Activated CD4-positive, alpha-beta T cell treated with anti-CD3 and anti-CD28 coated beads, Interleukin-2, amount 10 ng/mL, durations not matched to agents 7 days and 5 days (primary cell): ENCODE data around the gene DOCK2. TPM values are rescaled to one million over a fixed set of nuclear protein-coding genes. Genes with fewer than 3 reads are reported as not detected.

Source experiments
- CTCF ChIA-PET: fragments of 350-600 bp; sonication (Branson Sonifier 250); formaldehyde crosslinking; loops from one replicate; lab custom pipeline; 2021; ENCODE audit warnings: antibody characterized with exemption; lab: Charles Lee
- POLR2A ChIA-PET: fragments of 350-600 bp; sonication (Branson Sonifier 250); formaldehyde crosslinking; loops from one replicate; lab custom pipeline; 2021; ENCODE audit warnings: antibody characterized with exemption; lab: Charles Lee
- DNase-seq: peaks from one replicate; pipeline ENCODE4 v3.0.0-alpha.2; 2020
- H3K27ac Mint-ChIP-seq: one replicate; pipeline ENCODE4 v1.8.0; 2021; ENCODE audit warnings: mild to moderate bottlenecking, moderate library complexity, mixed read lengths
- H3K27me3 Mint-ChIP-seq: one replicate; pipeline ENCODE4 v1.8.0; 2021; ENCODE audit warnings: mixed read lengths
- H3K36me3 Mint-ChIP-seq: one replicate; pipeline ENCODE4 v1.8.0; 2021; ENCODE audit warnings: low read depth, mixed read lengths
- H3K4me1 Mint-ChIP-seq: one replicate; pipeline ENCODE4 v1.8.0; 2021; ENCODE audit warnings: mixed read lengths
- H3K4me3 Mint-ChIP-seq: one replicate; pipeline ENCODE4 v1.8.0; 2021; ENCODE audit warnings: mild to moderate bottlenecking, moderate library complexity, mixed read lengths
- H3K9me3 Mint-ChIP-seq: one replicate; pipeline ENCODE4 v1.8.0; 2021; ENCODE audit warnings: mixed read lengths
- total RNA-seq, 2 experiments: library from RNA; stranded (reverse); gene quantifications; one replicate each; pipeline ENCODE4 v1.2.3, GENCODE V29; 2021

Gene DOCK2
- total RNA-seq, 2 experiments from 2014 or later, result 270 to 300 TPM

- Mint-ChIP-seq H3K27ac (no peak overlapping the region), H3K4me1 (peaks cover 31% of the 10 kb centered on the region), H3K4me3 (no peak overlapping the region), H3K27me3 (no peaks in the 10 kb centered on the region), H3K9me3 (peaks cover 23% of the 10 kb centered on the region), H3K36me3 (peaks cover 44% of the 10 kb centered on the region)
- ChIA-PET POLR2A (no interaction called here), CTCF (no interaction called here)
- DNase-seq, result no peak
These were observed 29.3 kb downstream of the DOCK2 start for GRCh38 chr5:169666365-169666764.

DNA sequence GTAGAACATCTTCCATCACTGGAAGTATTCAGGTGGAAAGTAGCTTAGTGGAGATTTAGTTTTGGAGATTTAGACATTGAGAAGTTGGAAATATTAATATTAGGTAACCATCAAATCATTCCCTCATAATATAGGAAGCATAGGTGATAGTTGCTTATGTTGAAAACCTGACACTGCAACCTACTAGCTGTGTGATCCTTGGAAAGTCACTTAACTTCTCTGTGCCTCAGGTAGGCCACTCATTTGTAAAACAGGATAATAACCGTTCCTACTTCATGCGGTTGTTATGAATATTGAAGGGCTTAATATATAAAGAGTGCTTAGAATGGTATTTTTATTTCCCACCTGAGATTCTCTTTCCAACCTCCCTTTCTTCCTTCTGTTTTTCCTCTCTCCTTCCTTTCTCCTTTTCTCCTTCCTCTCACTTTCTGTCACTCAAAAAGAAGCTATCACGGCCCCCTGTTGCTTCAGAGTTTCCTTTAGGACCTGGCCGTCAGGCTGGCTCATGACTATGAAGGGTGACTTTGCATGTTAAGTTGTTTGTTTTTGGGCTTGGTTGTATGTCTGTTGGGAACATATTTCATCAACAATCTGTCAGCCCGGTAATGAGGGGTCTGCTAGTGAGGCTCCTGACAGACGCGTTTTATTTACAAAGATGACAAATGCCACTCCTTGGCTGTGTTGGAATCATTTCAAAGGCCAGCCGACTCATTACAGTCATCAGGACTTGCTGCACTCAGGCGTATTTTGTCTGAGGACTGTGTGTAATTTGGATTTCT, 31.0 kb downstream of the DOCK2 start:
- POLR2A ChIA-PET, result no interaction called here
- Mint-ChIP-seq H3K4me1 (peaks cover 23% of the 10 kb centered on the region), H3K4me3 (no peak overlapping the region), H3K36me3 (peaks cover 33% of the 10 kb centered on the region), H3K9me3 (peaks cover 10% of the 10 kb centered on the region), H3K27ac (no peak overlapping the region), H3K27me3 (no peaks in the 10 kb centered on the region)
- CTCF ChIA-PET, result no interaction called here
- DNase-seq, result no peak

DNA sequence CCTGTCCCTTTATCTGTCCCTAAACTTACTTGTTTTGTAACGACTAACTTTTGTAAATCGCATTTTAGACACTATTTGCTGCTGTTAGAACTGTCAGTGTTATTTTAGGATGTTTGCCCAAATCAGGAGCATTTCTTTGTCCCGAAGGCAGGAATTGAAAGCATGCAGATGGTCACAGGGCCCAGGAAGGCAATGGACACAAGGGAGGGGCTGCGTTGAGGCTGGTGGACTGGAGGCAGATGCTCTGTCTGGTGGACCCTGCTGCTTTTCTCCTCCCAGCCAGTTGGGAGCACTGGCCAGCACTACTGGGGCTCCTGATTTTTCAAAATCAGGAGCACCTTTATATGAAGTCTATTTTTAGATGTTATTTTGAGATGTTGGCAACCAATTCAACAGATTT, 31.7 kb downstream of the DOCK2 start:
- Mint-ChIP-seq H3K27ac (no peak overlapping the region), H3K9me3 (peaks cover 7% of the 10 kb centered on the region)
- CTCF ChIA-PET, result no interaction called here

DNA sequence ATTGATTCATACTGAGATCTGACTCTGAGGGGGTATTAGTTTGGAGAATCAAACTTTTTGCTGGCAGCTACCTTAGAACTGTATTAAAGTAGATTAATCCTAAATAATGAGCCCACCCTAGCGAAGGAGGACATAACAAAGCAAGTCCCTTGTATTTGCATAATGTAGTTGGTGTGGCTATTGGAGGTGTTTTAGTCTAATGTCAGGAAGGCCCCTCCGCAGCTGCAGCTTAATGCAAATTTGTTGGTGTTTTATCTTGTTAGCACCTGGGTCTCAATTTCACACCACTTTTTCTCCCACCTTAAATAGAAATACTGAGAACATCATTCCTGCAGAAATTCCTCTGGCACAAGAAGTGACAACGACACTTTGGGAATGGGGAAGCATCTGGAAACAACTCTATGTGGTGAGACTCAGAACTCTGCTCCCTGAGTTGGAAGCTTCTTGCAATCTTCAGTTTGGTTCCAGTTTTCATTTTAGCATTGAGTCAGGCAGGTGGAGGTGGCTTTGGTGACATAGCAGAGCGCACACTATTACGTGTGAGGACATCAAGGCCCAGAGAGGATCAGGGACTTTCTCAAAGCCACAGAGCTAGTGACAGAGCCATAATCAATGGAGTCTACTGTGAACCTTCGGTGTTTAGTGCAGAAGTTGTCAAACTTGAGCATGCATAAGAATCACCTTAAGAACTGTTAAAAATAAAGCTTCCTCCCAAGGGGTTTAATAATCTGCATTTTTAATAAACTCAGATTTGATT, 33.9 kb downstream of the DOCK2 start:
- no peak for DNase-seq
- ChIA-PET POLR2A (no interaction called here), CTCF (interaction anchor here (1.3 to 1.7 kb wide), 3 partner anchors 11 to 46 kb away, joined by 3 to 5 read pairs (median 5); no protein-coding TSS in a partner anchor)
- Mint-ChIP-seq H3K27ac (no peak overlapping the region), H3K4me1 (peaks cover 15% of the 10 kb centered on the region), H3K36me3 (peaks cover 37% of the 10 kb centered on the region), H3K4me3 (no peak overlapping the region), H3K9me3 (no peaks in the 10 kb centered on the region), H3K27me3 (no peaks in the 10 kb centered on the region)

More for the DNA sequence above, 31.7 kb downstream of the DOCK2 start:
- H3K27me3 Mint-ChIP-seq, result no peaks in the 10 kb centered on the region
- H3K4me1 Mint-ChIP-seq, result peaks cover 18% of the 10 kb centered on the region
- POLR2A ChIA-PET, result no interaction called here
- H3K4me3 Mint-ChIP-seq, result no peak overlapping the region
- peaks cover 29% of the 10 kb centered on the region for H3K36me3 Mint-ChIP-seq
- DNase-seq, result no peak

DNA sequence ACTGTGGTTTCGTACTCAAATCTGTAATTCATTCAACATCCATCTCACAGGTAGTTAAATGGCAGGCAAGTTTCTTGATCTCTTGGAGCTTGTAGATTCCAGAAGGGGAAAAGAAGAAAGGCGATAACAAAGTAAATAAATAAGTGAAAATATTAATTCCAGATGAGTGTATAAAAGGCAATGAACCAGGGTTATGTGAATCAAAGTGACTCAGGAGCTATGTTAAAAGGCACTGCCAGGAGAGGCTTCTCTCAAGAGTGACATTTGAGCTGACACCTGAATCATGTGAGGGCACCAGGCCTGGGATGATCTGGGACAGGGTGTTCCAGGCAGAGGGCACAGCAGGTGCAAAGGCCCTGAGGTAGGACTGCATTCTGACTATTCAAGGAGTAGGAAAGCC, 45.0 kb downstream of the DOCK2 start:
- H3K4me3 Mint-ChIP-seq, result no peak overlapping the region
- no peak for DNase-seq
- H3K27ac Mint-ChIP-seq, result no peak overlapping the region
- no peaks in the 10 kb centered on the region for H3K9me3 Mint-ChIP-seq
- ChIA-PET CTCF (interaction anchor here (0.7 to 1.5 kb wide), 3 partner anchors 12 to 31 kb away, joined by 3 read pairs; no protein-coding TSS in a partner anchor), POLR2A (no interaction called here)
- peaks cover 74% of the 10 kb centered on the region for H3K36me3 Mint-ChIP-seq
- H3K4me1 Mint-ChIP-seq, result no peaks in the 10 kb centered on the region
- H3K27me3 Mint-ChIP-seq, result no peaks in the 10 kb centered on the region

- Mint-ChIP-seq H3K27me3 (no peaks in the 10 kb centered on the region), H3K27ac (no peak overlapping the region), H3K9me3 (no peaks in the 10 kb centered on the region), H3K36me3 (peaks cover 80% of the 10 kb centered on the region), H3K4me3 (no peak overlapping the region), H3K4me1 (no peaks in the 10 kb centered on the region)
- DNase-seq, result no peak
- ChIA-PET POLR2A (no interaction called here), CTCF (interaction anchor here (1.0 kb wide), 1 partner anchor 11 kb away, joined by 4 read pairs; no protein-coding TSS in a partner anchor)
These were observed 49.1 kb downstream of the DOCK2 start for GRCh38 chr5:169686137-169686536.

- no peak overlapping the region for H3K27ac Mint-ChIP-seq
- POLR2A ChIA-PET, result no interaction called here
- no peaks in the 10 kb centered on the region for H3K4me1 Mint-ChIP-seq
These were observed 51.0 kb downstream of the DOCK2 start for GRCh38 chr5:169688106-169688505.

DNA sequence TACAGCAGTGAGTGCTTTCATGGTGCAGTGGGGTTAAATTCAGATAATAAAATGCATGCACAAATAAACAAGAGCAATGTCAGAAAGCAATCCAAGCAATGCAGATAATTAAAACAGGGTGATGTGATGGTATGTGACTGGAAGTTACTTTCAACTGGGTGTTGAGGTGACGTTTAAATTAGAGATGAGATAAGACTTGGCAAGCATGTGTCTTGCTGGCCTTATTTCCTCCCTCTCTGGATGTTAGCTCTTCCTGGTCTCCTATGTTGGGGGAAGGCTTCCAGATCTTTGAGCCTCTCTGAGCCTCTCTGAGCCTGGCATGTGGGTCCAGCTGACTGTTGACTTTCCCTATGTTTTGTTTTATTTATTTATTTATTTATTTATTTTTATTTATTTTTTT, 54.4 kb downstream of the DOCK2 start:
- no peak overlapping the region for H3K4me3 Mint-ChIP-seq
- no peak for DNase-seq
- H3K27ac Mint-ChIP-seq, result no peak overlapping the region
- H3K4me1 Mint-ChIP-seq, result peaks cover 1% of the 10 kb centered on the region
- H3K36me3 Mint-ChIP-seq, result peaks cover 64% of the 10 kb centered on the region
- H3K27me3 Mint-ChIP-seq, result no peaks in the 10 kb centered on the region
- CTCF ChIA-PET, result no interaction called here
- H3K9me3 Mint-ChIP-seq, result no peaks in the 10 kb centered on the region
- POLR2A ChIA-PET, result no interaction called here

More at GRCh38 chr5:169688106-169688505, 51.0 kb downstream of the DOCK2 start:
- Mint-ChIP-seq H3K9me3 (no peaks in the 10 kb centered on the region), H3K36me3 (peaks cover 71% of the 10 kb centered on the region), H3K27me3 (no peaks in the 10 kb centered on the region), H3K4me3 (no peak overlapping the region)
- CTCF ChIA-PET, result interaction anchor here (0.6 to 0.7 kb wide), 2 partner anchors 8 to 13 kb away, joined by 3 read pairs; no protein-coding TSS in a partner anchor
- DNase-seq, result no peak

GRCh38 chr5:169694091-169694625, 57.1 kb downstream of the DOCK2 start:
- H3K4me1 Mint-ChIP-seq, result peaks cover 1% of the 10 kb centered on the region
- no peaks in the 10 kb centered on the region for H3K27me3 Mint-ChIP-seq
- no peak for DNase-seq
- peaks cover 71% of the 10 kb centered on the region for H3K36me3 Mint-ChIP-seq
- H3K9me3 Mint-ChIP-seq, result no peaks in the 10 kb centered on the region
- ChIA-PET POLR2A (no interaction called here), CTCF (interaction anchor here (1.0 kb wide), 1 partner anchor 23 kb away, joined by 3 read pairs; no protein-coding TSS in a partner anchor)
- H3K4me3 Mint-ChIP-seq, result no peak overlapping the region
- H3K27ac Mint-ChIP-seq, result no peak overlapping the region

DNA sequence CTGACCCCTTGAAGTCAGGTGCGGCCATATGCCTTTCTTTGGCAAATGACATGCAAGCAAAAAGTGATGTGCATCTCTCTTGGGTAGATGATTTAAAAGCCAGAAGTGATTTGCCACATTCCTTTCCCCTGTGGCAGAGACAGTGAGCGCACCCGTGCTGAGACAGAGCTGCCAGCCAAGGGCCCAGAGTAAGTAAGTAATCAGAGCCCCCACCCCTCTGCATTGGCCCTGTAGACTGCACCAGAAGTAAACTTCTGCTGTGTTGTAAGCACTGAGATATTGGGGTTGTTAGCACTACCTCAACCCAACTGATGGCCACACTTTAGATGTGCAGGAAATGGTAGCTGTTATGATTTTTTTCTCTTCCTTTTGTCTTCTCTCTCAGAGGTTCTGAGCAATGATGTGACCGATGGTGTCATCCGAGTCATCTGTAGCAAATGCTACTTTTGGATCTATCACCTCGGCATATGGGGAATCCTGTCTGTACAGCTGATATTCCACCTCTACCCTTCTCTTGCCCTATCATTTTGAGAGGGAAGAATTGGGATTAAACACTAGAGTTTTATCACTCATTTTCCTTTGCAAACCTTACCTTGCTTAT, 58.0 kb downstream of the DOCK2 start:
- ChIA-PET POLR2A (no interaction called here), CTCF (no interaction called here)
- Mint-ChIP-seq H3K27ac (no peak overlapping the region), H3K4me3 (no peak overlapping the region), H3K4me1 (peaks cover 1% of the 10 kb centered on the region), H3K36me3 (peaks cover 73% of the 10 kb centered on the region), H3K27me3 (no peaks in the 10 kb centered on the region), H3K9me3 (no peaks in the 10 kb centered on the region)
- DNase-seq, result no peak

DNA sequence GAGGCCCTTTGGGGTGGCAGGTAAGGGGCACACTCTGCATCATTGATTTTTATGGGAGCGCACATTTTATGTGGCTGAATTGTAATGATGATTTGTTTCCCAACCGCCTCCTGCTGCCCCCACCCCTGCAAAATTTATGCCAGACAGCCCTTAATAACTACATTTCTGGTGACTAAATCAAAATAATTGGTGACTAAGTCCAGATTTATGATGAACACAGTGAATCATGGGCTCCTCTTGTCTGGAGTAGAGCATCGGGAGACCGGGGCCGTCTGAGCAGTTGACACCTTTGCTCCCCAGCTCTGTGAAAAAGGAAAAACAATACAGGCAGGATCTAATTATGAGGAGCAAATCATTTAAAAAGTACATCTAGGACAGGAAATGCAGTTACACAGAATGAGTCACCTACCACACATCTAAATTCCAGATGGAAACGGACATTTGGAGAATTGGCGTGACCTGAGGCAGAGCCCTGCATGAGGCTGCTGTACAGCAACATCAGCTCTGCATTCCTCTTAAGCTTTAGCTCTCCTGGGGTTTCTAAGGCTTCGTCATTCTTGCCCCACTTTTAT, 58.9 kb downstream of the DOCK2 start:
- CTCF ChIA-PET, result interaction anchor here (1.2 to 2.7 kb wide), 4 partner anchors 8 to 24 kb away, joined by 3 to 7 read pairs (median 4); no protein-coding TSS in a partner anchor
- H3K36me3 Mint-ChIP-seq, result peaks cover 69% of the 10 kb centered on the region
- no peaks in the 10 kb centered on the region for H3K9me3 Mint-ChIP-seq
- POLR2A ChIA-PET, result no interaction called here
- H3K27ac Mint-ChIP-seq, result no peak overlapping the region
- peaks cover 1% of the 10 kb centered on the region for H3K4me1 Mint-ChIP-seq
- no peaks in the 10 kb centered on the region for H3K27me3 Mint-ChIP-seq
- DNase-seq, result no peak
- H3K4me3 Mint-ChIP-seq, result no peak overlapping the region
